Measurements from ENCODE around the gene MRPS18A.
"Not testable (repeated sequence)": the region's sequence is repeated elsewhere in the genome, so short reads cannot be mapped to it uniquely, and the experiment has no call there.

Gene MRPS18A

DNA sequence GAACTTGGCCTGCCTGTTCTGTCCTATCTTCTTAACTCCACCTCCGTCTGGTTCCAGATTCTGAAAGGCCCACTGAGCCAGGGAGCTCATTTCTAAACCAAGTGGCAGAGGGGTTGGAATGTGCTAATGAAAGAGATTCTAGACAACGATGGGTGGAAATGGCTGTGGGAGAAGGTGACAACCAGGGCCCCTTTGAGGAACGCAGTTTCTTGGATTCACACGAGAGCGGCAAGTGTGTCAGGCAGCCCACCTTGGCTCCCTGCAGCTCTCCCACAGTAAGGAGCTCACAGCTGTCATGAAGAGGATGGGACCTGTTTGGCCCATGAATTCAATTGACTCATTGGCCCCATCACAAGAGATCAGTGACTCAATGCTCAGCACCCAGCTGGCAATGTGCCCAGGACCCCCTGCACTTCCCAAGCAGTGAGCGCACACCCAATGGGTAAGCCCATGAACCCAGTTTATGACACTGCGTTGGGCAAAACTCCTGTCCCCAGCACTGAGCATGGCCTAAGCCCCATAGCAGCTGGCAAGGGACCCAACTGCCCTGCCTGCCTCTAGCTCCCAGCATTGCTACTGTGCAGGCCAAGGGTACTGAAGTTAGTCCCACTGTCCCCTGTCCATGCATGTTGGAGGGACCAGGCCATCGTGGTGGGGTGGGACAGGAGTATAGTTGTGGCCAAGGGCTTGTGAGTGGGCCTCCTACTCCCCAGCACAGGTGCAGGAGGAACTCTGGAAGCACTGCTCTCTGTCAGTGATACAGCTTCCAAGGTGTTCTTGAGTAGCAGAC, 16.4 kb downstream of the MRPS18A start:
- H3K4me3 ChIP-seq (ENCODE audit: low read length) = no peak overlapping the region
- no peaks in the 10 kb centered on the region for H3K27me3 ChIP-seq (ENCODE audit: control insufficient read depth, insufficient read depth, low read length)
- peak overlapping the region; percentile 48 for H3K9ac ChIP-seq (ENCODE audit: low read length)
- H3K9me3 ChIP-seq (ENCODE audit: control insufficient read depth, low read length) = no peaks in the 10 kb centered on the region
- H3K36me3 ChIP-seq (ENCODE audit: control insufficient read depth, insufficient read depth, low read length) = peaks cover 24% of the 10 kb centered on the region
- H3K4me1 ChIP-seq (ENCODE audit: control insufficient read depth, insufficient read depth, low read length) = peaks cover 55% of the 10 kb centered on the region

DNA sequence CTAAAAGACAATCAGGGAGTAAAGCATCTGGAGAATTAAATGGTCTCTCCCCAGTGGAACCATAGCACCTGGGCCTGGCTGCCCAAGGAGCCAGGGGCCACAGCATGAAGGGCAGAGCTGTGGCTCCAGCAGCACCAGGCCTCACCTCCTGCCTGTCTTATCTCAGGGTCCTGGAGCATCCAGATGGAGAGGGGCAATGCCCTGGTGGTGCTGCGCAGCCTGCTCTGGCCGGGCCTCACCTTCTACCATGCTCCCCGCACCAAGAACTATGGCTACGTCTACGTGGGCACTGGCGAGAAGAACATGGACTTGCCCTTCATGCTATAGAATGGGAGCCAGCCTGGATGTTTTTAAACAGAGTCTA, 17.0 kb downstream of the MRPS18A start:
- H3K9ac ChIP-seq (ENCODE audit: low read length) = no peak overlapping the region
- H3K4me3 ChIP-seq (ENCODE audit: low read length) = no peak overlapping the region
- H3K27me3 ChIP-seq (ENCODE audit: control insufficient read depth, insufficient read depth, low read length) = no peaks in the 10 kb centered on the region
- H3K4me1 ChIP-seq (ENCODE audit: control insufficient read depth, insufficient read depth, low read length) = peaks cover 55% of the 10 kb centered on the region
- H3K36me3 ChIP-seq (ENCODE audit: control insufficient read depth, insufficient read depth, low read length) = peaks cover 23% of the 10 kb centered on the region
- H3K9me3 ChIP-seq (ENCODE audit: control insufficient read depth, low read length) = no peaks in the 10 kb centered on the region

DNA sequence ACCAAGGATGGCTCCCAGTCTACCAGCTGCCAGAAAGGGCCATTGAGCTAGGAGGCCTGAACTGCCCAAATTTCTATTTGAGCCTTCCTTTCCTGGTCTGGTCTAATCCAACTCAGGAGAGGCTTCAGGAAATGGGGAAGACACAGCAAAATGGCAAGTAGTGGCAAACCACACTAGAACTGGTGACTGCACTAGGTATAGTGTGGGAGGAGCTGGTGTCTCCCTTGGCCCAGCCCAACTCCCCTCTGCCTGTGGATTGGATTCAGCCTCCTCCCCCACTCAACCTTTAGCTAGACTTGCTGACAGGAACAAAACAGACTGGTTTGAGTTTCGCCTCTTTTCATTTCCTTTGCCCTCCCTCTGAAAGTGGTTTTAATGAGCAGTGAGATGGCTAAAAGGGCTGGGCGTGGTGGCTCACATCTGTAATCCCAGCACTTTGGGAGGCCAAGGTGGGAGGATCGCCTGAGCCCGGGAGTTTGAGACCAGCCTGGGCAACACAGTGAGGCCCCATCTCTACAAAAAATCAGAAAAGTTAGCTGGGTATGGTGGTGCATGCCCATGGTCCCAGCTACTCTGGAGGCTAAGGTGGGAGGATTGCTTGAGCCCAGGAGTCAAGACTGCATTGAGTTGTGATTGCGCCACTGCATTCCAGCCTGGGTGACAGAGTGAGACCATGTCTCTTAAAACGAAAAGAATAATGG, 17.5 kb downstream of the MRPS18A start:
- Histone ChIP-seq H3K27me3 (ENCODE audit: control insufficient read depth, insufficient read depth, low read length) (no peaks in the 10 kb centered on the region), H3K9me3 (ENCODE audit: control insufficient read depth, low read length) (no peaks in the 10 kb centered on the region), H3K4me3 (ENCODE audit: low read length) (no peak overlapping the region), H3K9ac (ENCODE audit: low read length) (peak overlapping the region; percentile 29), H3K36me3 (ENCODE audit: control insufficient read depth, insufficient read depth, low read length) (peaks cover 23% of the 10 kb centered on the region), H3K4me1 (ENCODE audit: control insufficient read depth, insufficient read depth, low read length) (peaks cover 55% of the 10 kb centered on the region)

DNA sequence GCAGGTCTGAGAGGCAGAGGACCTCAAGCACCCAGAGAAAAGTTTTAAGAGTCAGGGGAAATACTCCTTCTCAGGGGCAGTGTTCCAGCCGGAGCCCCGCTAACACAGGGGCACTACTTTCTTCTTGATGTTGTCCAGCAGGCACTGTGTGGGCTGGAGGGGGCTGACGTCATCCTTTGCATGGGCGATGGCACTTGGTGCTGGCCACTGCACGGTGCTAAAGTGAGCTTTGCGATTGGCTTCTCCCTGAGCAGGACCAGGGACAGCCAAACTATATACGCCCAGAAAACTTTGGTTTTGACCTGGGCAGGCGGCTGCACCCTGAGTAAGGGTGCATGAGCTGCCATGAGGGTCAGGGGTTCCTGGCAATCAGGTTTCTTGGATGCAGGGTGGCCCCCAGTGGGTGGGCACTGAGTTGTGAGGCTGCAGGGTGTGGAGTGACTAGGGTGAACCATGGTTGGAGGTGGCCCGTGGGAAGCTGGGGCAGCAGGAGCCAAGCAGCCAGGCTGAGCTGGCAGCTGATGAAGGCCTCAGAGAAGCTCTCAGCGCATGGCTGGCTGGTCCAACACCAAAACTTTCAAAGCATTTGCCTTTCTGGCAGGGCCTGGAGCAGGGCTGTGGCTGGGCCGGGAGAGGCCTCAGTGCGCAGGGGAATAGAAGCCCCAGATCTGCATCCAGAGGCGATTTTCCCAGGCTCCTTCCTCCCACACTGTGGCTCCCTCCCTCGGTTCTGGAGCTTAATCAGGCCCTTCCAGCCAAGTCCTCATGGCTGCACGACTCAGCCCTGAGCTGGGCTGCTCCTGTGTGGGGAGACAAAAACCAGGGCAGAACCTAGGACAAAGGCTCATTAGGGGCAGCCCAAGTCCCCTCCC, 18.3 kb downstream of the MRPS18A start:
- H3K9ac ChIP-seq (ENCODE audit: low read length) = peak overlapping the region; percentile 40

DNA sequence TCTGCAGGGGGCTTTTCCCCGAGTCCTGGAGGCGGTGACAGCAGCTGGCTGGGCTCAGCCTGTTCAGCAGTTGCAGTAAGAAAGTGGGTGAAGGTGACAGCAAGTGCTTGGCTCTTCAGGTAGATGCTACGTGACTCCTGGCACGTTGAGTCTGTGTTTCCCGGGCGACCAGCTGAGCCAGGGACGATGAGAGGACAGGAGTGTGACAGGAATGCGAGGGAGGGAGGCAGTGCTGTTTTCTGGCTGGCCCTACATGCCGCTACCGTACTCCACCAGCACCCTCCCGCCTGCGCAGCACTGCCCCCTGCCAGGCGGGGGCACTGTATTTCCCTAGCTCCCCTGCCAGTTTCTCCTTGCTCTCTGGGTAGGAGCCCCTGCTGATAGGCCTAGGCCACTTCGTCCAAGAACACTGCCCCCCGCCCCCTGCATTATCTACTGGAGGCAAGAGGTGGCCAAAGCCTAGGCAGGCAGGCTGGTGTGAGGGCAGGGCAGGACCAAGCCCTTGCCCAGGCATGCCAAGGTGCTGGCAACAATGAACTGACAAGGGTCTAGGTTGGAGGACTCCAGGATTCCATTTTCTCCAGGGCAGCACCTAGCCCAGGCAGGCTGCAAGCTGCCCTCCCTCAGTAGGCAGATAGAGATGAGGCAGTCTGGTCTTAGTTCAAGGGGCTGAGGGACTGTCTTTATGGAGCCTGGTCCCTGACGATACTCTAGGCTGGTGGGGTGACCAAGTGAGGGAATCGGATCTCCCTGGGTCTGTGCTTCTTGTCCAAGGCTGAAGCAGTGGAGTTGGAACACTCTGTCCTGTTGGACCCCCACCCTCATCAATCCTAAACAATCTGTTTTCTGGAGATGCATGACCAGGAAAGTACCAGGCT, 19.2 kb downstream of the MRPS18A start:
- Histone ChIP-seq H3K4me3 (ENCODE audit: low read length) (no peak overlapping the region), H3K36me3 (ENCODE audit: control insufficient read depth, insufficient read depth, low read length) (peaks cover 10% of the 10 kb centered on the region), H3K27me3 (ENCODE audit: control insufficient read depth, insufficient read depth, low read length) (no peaks in the 10 kb centered on the region), H3K9me3 (ENCODE audit: control insufficient read depth, low read length) (no peaks in the 10 kb centered on the region), H3K9ac (ENCODE audit: low read length) (peak overlapping the region; percentile 40), H3K4me1 (ENCODE audit: control insufficient read depth, insufficient read depth, low read length) (peaks cover 55% of the 10 kb centered on the region)

More for the DNA sequence above, 18.3 kb downstream of the MRPS18A start:
- Histone ChIP-seq H3K36me3 (ENCODE audit: control insufficient read depth, insufficient read depth, low read length) (peaks cover 17% of the 10 kb centered on the region), H3K4me3 (ENCODE audit: low read length) (no peak overlapping the region), H3K9me3 (ENCODE audit: control insufficient read depth, low read length) (no peaks in the 10 kb centered on the region), H3K4me1 (ENCODE audit: control insufficient read depth, insufficient read depth, low read length) (peaks cover 55% of the 10 kb centered on the region), H3K27me3 (ENCODE audit: control insufficient read depth, insufficient read depth, low read length) (no peaks in the 10 kb centered on the region)

DNA sequence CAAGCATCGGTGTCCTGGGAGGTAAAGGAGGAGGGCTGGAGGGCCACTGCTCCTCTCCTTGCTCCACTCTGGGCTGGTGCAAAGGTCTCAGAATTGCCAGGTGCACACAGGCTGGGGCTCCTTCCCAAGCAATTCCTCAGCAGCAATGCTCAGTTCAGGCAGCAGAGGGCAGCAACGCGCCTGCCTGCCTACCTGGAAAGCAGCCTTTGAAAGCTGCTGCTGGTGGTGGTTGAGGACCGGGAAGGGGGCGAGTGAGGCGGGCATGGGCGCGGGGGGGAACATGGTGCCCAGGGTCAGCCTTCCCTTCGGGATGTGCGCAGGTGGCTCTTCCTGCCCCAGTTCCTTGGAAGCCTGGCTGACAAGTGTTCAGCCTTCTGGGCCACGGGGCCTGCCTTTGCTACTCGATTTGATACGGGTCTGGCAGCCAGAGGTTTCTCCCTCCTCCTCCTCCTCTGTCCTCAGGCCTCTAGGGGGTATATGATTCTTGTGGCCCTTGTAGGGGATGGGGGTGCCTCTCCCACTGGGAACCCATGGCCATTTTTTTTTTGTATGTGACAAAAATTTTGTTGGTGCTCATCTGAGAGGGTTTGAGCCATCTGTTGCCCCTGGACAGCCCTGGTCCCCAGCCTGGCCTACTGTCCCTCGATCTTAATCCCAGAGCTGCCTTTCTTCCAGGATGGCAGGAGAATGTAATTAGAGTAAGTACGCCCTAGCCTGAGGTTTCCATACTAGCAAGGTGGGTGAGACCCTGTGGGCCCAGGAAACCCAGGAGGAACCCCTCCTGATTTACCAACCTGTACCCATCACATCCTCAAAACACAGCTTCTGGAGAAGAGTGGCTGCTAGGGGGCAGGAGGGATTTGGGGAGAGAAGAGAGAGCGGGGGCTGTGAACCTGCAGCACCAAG, 20.1 kb downstream of the MRPS18A start:
- H3K36me3 ChIP-seq (ENCODE audit: control insufficient read depth, insufficient read depth, low read length) = peaks cover 10% of the 10 kb centered on the region
- H3K9ac ChIP-seq (ENCODE audit: low read length) = peak overlapping the region; percentile 40
- H3K4me1 ChIP-seq (ENCODE audit: control insufficient read depth, insufficient read depth, low read length) = peaks cover 52% of the 10 kb centered on the region
- no peaks in the 10 kb centered on the region for H3K27me3 ChIP-seq (ENCODE audit: control insufficient read depth, insufficient read depth, low read length)
- no peak overlapping the region for H3K4me3 ChIP-seq (ENCODE audit: low read length)
- H3K9me3 ChIP-seq (ENCODE audit: control insufficient read depth, low read length) = no peaks in the 10 kb centered on the region

DNA sequence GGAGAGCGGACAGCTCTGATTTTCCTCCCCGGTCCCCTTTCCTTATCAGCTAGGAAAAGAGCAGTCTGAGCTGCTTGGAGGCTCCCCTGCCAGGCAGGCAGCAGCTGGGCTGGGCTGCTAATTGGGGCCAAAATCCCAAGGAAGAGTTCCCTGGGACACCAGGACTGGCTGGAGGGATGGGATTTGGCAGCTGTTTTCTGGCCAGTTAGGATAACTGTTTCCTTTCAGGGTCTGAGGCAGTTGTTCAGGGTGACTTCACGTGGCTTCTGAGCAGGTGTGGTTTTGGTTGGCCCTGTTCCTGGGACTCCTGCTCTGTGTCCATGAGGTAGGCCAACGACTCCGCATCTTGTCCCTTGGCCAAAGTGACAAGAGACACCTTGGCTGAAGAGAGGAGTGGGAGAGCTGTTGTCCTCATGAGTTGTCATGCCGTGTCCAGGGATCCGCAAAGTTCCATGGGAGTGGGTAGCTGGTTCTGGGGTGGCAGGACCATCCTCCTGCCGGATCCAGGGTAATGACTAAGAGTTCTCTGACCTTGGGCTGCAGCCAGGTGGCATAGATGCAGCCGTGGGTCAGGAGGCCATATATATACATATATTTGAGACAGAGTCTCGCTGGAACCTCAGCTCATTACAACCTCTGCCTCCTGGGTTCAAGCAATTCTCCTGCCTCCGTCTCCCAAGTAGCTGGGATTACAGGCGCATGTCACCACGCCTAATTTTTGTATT, 21.2 kb downstream of the MRPS18A start:
- peaks cover 5% of the 10 kb centered on the region for H3K36me3 ChIP-seq (ENCODE audit: control insufficient read depth, insufficient read depth, low read length)
- peaks cover 40% of the 10 kb centered on the region for H3K4me1 ChIP-seq (ENCODE audit: control insufficient read depth, insufficient read depth, low read length)
- no peaks in the 10 kb centered on the region for H3K9me3 ChIP-seq (ENCODE audit: control insufficient read depth, low read length)
- no peak overlapping the region for H3K9ac ChIP-seq (ENCODE audit: low read length)
- no peak overlapping the region for H3K4me3 ChIP-seq (ENCODE audit: low read length)
- H3K27me3 ChIP-seq (ENCODE audit: control insufficient read depth, insufficient read depth, low read length) = no peaks in the 10 kb centered on the region

DNA sequence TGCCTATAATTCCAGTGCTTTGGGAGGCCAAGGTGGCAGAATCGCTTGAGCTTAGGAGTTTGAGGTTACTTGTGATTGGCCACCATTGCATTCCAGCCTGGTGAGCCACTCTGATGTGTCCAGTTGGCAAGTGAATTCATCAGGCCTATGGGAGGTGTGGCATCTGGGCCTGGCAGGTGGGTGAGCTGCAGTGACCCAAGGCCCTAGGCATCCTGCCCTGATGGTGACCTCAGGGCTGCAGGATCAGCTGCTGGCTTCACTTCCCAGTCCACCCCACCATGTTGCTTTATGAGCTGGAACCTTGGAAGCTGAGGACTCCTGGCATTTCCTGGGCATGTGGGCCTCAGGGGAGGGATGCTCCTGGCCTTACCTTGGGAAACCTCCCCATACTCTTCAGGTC, 22.2 kb downstream of the MRPS18A start:
- peaks cover 34% of the 10 kb centered on the region for H3K4me1 ChIP-seq (ENCODE audit: control insufficient read depth, insufficient read depth, low read length)
- no peaks in the 10 kb centered on the region for H3K9me3 ChIP-seq (ENCODE audit: control insufficient read depth, low read length)
- no peaks in the 10 kb centered on the region for H3K27me3 ChIP-seq (ENCODE audit: control insufficient read depth, insufficient read depth, low read length)
- H3K36me3 ChIP-seq (ENCODE audit: control insufficient read depth, insufficient read depth, low read length) = no peaks in the 10 kb centered on the region
- H3K9ac ChIP-seq (ENCODE audit: low read length) = no peak overlapping the region
- H3K4me3 ChIP-seq (ENCODE audit: low read length) = no peak overlapping the region

DNA sequence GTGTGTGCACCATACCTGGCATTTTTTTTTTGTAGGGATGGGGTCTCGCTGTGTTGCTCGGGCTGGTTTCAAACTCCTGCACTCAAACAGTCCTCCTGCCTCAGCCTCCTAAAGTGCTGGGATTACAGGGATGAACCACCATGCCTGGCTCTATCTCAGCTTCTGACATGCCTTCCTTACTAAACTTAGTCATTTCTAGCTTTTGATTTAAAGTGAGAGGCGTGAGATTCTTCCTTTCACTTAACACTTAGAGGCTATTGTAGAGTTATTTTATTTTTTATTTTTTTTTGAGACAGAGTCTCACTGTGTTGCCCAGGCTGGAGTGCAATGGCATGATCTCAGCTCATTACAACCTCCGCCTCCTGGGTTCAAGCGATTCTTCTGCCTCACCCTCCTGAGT, 24.6 kb downstream of the MRPS18A start:
- not testable (repeated sequence) for H3K27me3 ChIP-seq (ENCODE audit: control insufficient read depth, insufficient read depth, low read length); H3K9ac ChIP-seq (ENCODE audit: low read length)

DNA sequence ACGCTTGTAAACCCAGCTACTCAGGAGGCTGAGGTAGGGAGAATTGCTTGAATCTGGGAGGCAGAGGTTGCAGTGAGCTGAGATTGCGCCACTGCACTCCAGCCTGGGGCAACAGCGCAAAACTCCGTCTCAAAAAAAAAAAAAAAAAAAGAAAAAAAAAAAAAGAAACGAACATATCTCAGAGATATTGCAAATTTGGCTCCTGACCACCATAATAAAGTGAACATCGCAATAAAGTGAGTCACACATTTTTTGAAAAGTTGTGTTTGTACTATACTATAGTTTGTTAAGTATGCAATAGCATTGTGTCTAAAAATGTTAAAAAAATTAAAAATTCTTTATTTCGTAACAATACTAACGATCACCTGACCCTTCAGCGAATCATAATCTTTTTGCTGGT, 29.4 kb downstream of the MRPS18A start:
- H3K36me3 ChIP-seq (ENCODE audit: control insufficient read depth, insufficient read depth, low read length) = no peaks in the 10 kb centered on the region
- H3K9ac ChIP-seq (ENCODE audit: low read length) = no peak overlapping the region
- no peak overlapping the region for H3K4me3 ChIP-seq (ENCODE audit: low read length)
- H3K9me3 ChIP-seq (ENCODE audit: control insufficient read depth, low read length) = no peaks in the 10 kb centered on the region
- H3K4me1 ChIP-seq (ENCODE audit: control insufficient read depth, insufficient read depth, low read length) = no peaks in the 10 kb centered on the region
- H3K27me3 ChIP-seq (ENCODE audit: control insufficient read depth, insufficient read depth, low read length) = no peaks in the 10 kb centered on the region

More for the DNA sequence above, 24.6 kb downstream of the MRPS18A start:
- not testable (repeated sequence) for H3K4me3 ChIP-seq (ENCODE audit: low read length); H3K9me3 ChIP-seq (ENCODE audit: control insufficient read depth, low read length); H3K36me3 ChIP-seq (ENCODE audit: control insufficient read depth, insufficient read depth, low read length)
- H3K4me1 ChIP-seq (ENCODE audit: control insufficient read depth, insufficient read depth, low read length) = peaks cover 10% of the 10 kb centered on the region
